Ovary (tissue), 3 donors: Measurements from ENCODE around the gene NAV2.

ENCODE experiments used
- POLR2A ChIP-seq: fragments of 450-650 bp; IDR thresholded peaks from one replicate; pipeline ENCODE4 v1.6.1; 2017; ENCODE audit warnings: antibody characterized with exemption, mild to moderate bottlenecking, moderate library complexity
- TF ChIP-seq, protein P1 (sequence below), 3 donors: fragments of 450-650 bp in 2 of 3; fragments of 200-600 bp in 1 of 3; IDR thresholded peaks; one replicate each; pipeline versions ENCODE4 v1.5.1 to v1.8.0; 2016 to 2022; ENCODE audit warnings: antibody characterized with exemption in 3 of 3, mild to moderate bottlenecking in 1 of 3
- donor health status: DM: no; HTN: no; CAD: no.

DNA sequence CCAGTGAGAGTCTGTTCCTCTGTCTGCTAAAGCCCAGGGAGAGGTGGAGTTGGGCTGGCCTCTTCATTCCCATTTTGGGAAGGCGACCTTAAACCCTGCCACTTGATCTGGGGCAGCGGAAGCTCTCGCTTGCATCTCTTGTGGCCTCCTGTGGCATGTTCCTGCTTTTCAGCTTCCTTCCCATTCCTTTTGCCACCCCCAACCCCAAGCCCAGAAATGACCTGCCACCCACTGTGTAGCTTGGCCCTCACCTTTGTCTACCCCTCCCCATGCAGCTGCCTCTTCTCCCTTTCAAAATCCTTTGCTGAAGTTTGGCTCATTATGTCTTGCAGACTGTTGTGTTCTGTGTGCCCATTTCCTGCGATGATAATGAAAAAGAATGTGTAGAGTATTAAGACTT, 337.4 kb downstream of the NAV2 start:
- TF ChIP-seq, protein P1, sequence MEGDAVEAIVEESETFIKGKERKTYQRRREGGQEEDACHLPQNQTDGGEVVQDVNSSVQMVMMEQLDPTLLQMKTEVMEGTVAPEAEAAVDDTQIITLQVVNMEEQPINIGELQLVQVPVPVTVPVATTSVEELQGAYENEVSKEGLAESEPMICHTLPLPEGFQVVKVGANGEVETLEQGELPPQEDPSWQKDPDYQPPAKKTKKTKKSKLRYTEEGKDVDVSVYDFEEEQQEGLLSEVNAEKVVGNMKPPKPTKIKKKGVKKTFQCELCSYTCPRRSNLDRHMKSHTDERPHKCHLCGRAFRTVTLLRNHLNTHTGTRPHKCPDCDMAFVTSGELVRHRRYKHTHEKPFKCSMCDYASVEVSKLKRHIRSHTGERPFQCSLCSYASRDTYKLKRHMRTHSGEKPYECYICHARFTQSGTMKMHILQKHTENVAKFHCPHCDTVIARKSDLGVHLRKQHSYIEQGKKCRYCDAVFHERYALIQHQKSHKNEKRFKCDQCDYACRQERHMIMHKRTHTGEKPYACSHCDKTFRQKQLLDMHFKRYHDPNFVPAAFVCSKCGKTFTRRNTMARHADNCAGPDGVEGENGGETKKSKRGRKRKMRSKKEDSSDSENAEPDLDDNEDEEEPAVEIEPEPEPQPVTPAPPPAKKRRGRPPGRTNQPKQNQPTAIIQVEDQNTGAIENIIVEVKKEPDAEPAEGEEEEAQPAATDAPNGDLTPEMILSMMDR (IDR thresholded peaks at IDR 0.05), result no peak
- TF ChIP-seq POLR2A, result no peak
